ENCODE data around the gene SYNDIG1. TPM values are rescaled to one million over a fixed set of nuclear protein-coding genes. Genes with fewer than 3 reads are reported as not detected.
A peak's percentile ranks its signal among the peaks of the same experiment; 100 is the strongest.

SYNDIG1 gene
- polyA plus RNA-seq, 1 of the 3 experiments (the other 2 are of a cell fraction): not detected

DNA sequence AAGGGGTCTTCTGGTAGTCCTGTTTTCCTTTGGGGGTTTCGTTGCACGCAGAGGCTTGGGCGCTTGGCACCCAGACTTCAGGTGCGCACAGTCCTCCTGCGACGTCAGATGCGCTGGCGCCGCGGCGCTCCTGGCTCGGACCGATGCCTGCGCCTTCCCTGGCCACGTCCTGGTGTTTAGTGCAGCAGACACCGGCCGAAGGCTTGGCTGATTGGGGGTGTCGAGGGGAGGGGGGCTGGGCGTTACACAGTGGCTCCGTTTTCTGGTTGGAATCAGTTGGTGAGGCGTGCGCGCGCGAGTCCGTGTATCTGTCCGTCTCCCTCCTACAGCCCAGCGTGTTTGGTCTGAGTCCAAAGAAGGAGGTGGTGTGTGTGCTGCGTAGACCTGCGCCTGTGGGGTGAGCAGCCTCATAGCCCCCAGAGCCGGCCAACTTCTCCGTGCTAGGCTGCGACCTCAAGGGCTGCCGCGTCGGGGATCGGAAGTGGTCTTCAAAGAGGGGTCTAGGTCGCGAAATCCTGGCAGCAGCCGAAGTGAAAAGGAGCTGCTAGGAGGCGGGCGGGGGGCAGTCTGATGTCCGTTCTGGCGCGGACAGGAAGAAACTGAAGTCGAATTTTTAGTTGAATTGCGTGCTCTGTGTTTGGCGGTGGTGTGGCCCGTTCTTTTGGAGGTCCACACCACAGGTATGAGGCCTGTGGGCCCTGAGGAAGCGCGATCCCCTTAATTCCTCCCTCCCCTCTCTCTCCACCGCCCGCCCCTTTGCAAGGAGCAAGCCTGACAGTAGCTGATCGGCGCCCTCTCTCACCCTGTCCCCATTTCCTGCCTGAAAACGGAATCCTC lies 1.5 kb downstream of the SYNDIG1 start:
- H4K20me1 ChIP-seq (ENCODE audit: insufficient read depth): no peaks in the 10 kb centered on the region
- 5% methylated on average over 37 of the region's 56 CpGs for WGBS (ENCODE audit: low lambda C conversion rate)
- peaks cover 30% of the 10 kb centered on the region for H3K27me3 ChIP-seq (ENCODE audit: insufficient read depth)
- H3K4me1 ChIP-seq (ENCODE audit: control insufficient read depth in 1 of 2, insufficient read depth in 2 of 2, low read depth in 1 of 2, low read length in 1 of 2): no peaks in the 10 kb centered on the region
- no peak overlapping the region for H2AFZ ChIP-seq (ENCODE audit: low read depth)
- H3K9ac ChIP-seq: no peak overlapping the region
- POLR2A ChIA-PET: no interaction called here
- H3K79me2 ChIP-seq (ENCODE audit: insufficient read depth): no peaks in the 10 kb centered on the region
- no peak for DNase-seq
- no peaks in the 10 kb centered on the region for H3K9me3 ChIP-seq
- TF ChIP-seq NFIC (IDR thresholded peaks at IDR 0.05; ENCODE audit: borderline replicate concordance): no peak
- TF ChIP-seq MXI1 (IDR thresholded peaks at IDR 0.05; ENCODE audit: low read depth, low read length): no peak
- no peak for TF ChIP-seq JUND (IDR thresholded peaks at IDR 0.05)
- no peak for TF ChIP-seq POLR2AphosphoS5 (IDR thresholded peaks at IDR 0.05; ENCODE audit: low read depth, low read length)
- TF ChIP-seq SMC3 (IDR thresholded peaks at IDR 0.05; ENCODE audit: low read depth, low read length): no peak
- TF ChIP-seq GATA2 (CRISPR knock-in tag; IDR thresholded peaks at IDR 0.05): no peak
- TF ChIP-seq NRF1 (IDR thresholded peaks at IDR 0.05; ENCODE audit: low read depth, low read length): no peak
- TF ChIP-seq FOSL2 (IDR thresholded peaks at IDR 0.05; ENCODE audit: borderline replicate concordance, low read depth): no peak
- no peak for TF ChIP-seq FOXJ3 (CRISPR knock-in tag; IDR thresholded peaks at IDR 0.05)
- no peak for TF ChIP-seq PBX3 (IDR thresholded peaks at IDR 0.05)
- TF ChIP-seq, protein P1, sequence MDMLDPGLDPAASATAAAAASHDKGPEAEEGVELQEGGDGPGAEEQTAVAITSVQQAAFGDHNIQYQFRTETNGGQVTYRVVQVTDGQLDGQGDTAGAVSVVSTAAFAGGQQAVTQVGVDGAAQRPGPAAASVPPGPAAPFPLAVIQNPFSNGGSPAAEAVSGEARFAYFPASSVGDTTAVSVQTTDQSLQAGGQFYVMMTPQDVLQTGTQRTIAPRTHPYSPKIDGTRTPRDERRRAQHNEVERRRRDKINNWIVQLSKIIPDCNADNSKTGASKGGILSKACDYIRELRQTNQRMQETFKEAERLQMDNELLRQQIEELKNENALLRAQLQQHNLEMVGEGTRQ (IDR thresholded peaks at IDR 0.05; ENCODE audit: borderline replicate concordance, low read depth, low read length): no peak
- TF ChIP-seq ZBTB33 (IDR thresholded peaks at IDR 0.05; ENCODE audit: borderline replicate concordance, low read depth): no peak
- TF ChIP-seq YY1 (IDR thresholded peaks at IDR 0.05; ENCODE audit: low read depth): no peak
- no peak for TF ChIP-seq REST (IDR thresholded peaks at IDR 0.05; ENCODE audit: low read depth, low read length)
- no peak for TF ChIP-seq CHD2 (IDR thresholded peaks at IDR 0.05; ENCODE audit: low read length, partially characterized antibody)
- TF ChIP-seq TEAD4 (IDR thresholded peaks at IDR 0.05; ENCODE audit: borderline replicate concordance, insufficient read depth): no peak
- TF ChIP-seq EP300 (IDR thresholded peaks at IDR 0.05; ENCODE audit: borderline replicate concordance in 1 of 2, low read depth in 1 of 2, low read length in 1 of 2): no peak
- no peak for TF ChIP-seq SIN3A (IDR thresholded peaks at IDR 0.05; ENCODE audit: borderline replicate concordance, low read depth, low read length)
- no peak for TF ChIP-seq RXRA (IDR thresholded peaks at IDR 0.05; ENCODE audit: borderline replicate concordance, low read depth)
- CTCF ChIA-PET: no interaction called here
- no peaks in the 10 kb centered on the region for H3F3A ChIP-seq (replicated peaks; ENCODE audit: insufficient read depth)
- no peaks in the 10 kb centered on the region for H3K36me3 ChIP-seq (replicated peaks in 1 of 2; ENCODE audit: control insufficient read depth in 1 of 2, insufficient read depth in 2 of 2, low read length in 1 of 2)
- H3K4me2 ChIP-seq: peak overlapping the region; percentile 28; the same call in 1 of the 2 replicates
- no peaks in the 10 kb centered on the region for H3K9me2 ChIP-seq
- no peak overlapping the region for H3K27ac ChIP-seq (ENCODE audit: low read depth in 2 of 2, low read length in 1 of 2)
- H3K4me3 ChIP-seq (ENCODE audit: low read depth in 2 of 2, low read length in 1 of 2): no peak overlapping the region

Measured in SK-N-SH (cell line).